D341Med (cell line): ENCODE data around the gene CFAP46.
"Not testable (repeated sequence)": the region's sequence is repeated elsewhere in the genome, so short reads cannot be mapped to it uniquely, and the experiment has no call there.

Experiments
- DNase-seq: peaks from one replicate; pipeline ENCODE4 v3.0.0; 2012; ENCODE audit warnings: low spot score

The CFAP46 gene

GRCh38 chr10:132899054-132899750, 43.2 kb downstream of the CFAP46 start:
- no peak for DNase-seq

GRCh38 chr10:132898391-132899053, 43.8 kb downstream of the CFAP46 start:
- DNase-seq = no peak

GRCh38 chr10:132897516-132898381, 44.6 kb downstream of the CFAP46 start:
- DNase-seq = no peak

GRCh38 chr10:132893786-132894185, 48.6 kb downstream of the CFAP46 start:
- not testable (repeated sequence) for DNase-seq

- no peak for DNase-seq
These were observed 49.3 kb downstream of the CFAP46 start for GRCh38 chr10:132893090-132893489.

GRCh38 chr10:132892004-132892403, 50.4 kb downstream of the CFAP46 start:
- no peak for DNase-seq

GRCh38 chr10:132891368-132891767, 51.0 kb downstream of the CFAP46 start:
- no peak for DNase-seq

- DNase-seq = no peak
These were observed 52.1 kb downstream of the CFAP46 start for GRCh38 chr10:132890301-132890700.

- no peak for DNase-seq
These were observed 52.8 kb downstream of the CFAP46 start for GRCh38 chr10:132889556-132889955.

- no peak for DNase-seq
These were observed 53.4 kb downstream of the CFAP46 start for GRCh38 chr10:132888898-132889490.

GRCh38 chr10:132888446-132888845, 53.9 kb downstream of the CFAP46 start:
- not testable (repeated sequence) for DNase-seq

GRCh38 chr10:132886211-132887099, 55.9 kb downstream of the CFAP46 start:
- DNase-seq = peak; percentile 46

- DNase-seq = no peak
These were observed 56.7 kb downstream of the CFAP46 start for GRCh38 chr10:132885451-132886210.

- no peak for DNase-seq
These were observed 57.6 kb downstream of the CFAP46 start for GRCh38 chr10:132884691-132885271.

- no peak for DNase-seq
These were observed 58.3 kb downstream of the CFAP46 start for GRCh38 chr10:132884041-132884440.

GRCh38 chr10:132883391-132883881, 58.9 kb downstream of the CFAP46 start:
- no peak for DNase-seq

GRCh38 chr10:132882069-132882951, 60.1 kb downstream of the CFAP46 start:
- DNase-seq = no peak

- no peak for DNase-seq
These were observed 61.0 kb downstream of the CFAP46 start for GRCh38 chr10:132881186-132881920.
